ENCODE data around the gene RBPMS2.

- TF ChIP-seq CTCF (IDR thresholded peaks at IDR 0.05; ENCODE audit: low read depth, low read length, missing input control) (no peak), RXRA (IDR thresholded peaks at IDR 0.05) (no peak), RAD21 (IDR thresholded peaks at IDR 0.05) (no peak), YY1 (IDR thresholded peaks at IDR 0.05) (no peak), TAF1 (conservative IDR thresholded peaks at IDR 0.05) (no peak), EGR1 (IDR thresholded peaks at IDR 0.05; ENCODE audit: low read depth in 2 of 2) (no peak), ZBTB33 (IDR thresholded peaks at IDR 0.05) (no peak), NR2F2 (IDR thresholded peaks at IDR 0.05) (no peak), HNF4A (conservative IDR thresholded peaks at IDR 0.05) (no peak)
- TF ChIP-seq, protein P1, sequence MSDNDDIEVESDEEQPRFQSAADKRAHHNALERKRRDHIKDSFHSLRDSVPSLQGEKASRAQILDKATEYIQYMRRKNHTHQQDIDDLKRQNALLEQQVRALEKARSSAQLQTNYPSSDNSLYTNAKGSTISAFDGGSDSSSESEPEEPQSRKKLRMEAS (IDR thresholded peaks at IDR 0.05): no peak
- TF ChIP-seq, protein P2, sequence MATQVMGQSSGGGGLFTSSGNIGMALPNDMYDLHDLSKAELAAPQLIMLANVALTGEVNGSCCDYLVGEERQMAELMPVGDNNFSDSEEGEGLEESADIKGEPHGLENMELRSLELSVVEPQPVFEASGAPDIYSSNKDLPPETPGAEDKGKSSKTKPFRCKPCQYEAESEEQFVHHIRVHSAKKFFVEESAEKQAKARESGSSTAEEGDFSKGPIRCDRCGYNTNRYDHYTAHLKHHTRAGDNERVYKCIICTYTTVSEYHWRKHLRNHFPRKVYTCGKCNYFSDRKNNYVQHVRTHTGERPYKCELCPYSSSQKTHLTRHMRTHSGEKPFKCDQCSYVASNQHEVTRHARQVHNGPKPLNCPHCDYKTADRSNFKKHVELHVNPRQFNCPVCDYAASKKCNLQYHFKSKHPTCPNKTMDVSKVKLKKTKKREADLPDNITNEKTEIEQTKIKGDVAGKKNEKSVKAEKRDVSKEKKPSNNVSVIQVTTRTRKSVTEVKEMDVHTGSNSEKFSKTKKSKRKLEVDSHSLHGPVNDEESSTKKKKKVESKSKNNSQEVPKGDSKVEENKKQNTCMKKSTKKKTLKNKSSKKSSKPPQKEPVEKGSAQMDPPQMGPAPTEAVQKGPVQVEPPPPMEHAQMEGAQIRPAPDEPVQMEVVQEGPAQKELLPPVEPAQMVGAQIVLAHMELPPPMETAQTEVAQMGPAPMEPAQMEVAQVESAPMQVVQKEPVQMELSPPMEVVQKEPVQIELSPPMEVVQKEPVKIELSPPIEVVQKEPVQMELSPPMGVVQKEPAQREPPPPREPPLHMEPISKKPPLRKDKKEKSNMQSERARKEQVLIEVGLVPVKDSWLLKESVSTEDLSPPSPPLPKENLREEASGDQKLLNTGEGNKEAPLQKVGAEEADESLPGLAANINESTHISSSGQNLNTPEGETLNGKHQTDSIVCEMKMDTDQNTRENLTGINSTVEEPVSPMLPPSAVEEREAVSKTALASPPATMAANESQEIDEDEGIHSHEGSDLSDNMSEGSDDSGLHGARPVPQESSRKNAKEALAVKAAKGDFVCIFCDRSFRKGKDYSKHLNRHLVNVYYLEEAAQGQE (IDR thresholded peaks at IDR 0.05): no peak
- TF ChIP-seq, protein P3, sequence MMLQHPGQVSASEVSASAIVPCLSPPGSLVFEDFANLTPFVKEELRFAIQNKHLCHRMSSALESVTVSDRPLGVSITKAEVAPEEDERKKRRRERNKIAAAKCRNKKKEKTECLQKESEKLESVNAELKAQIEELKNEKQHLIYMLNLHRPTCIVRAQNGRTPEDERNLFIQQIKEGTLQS (IDR thresholded peaks at IDR 0.05): no peak
Observed at GRCh38 chr15:64762546-64762945, 12.8 kb downstream of the RBPMS2 start.

Data from liver (tissue), 3 donors.